K562 (cell line): ENCODE results near the gene PRCC. TPM values are rescaled to one million over a fixed set of nuclear protein-coding genes. Genes with fewer than 3 reads are reported as not detected.

Experiments used
- ATAC-seq: fragments of 200-7000 bp; cut with Tn5 transposase; 3 replicates; pipeline ENCODE4 v1.9.1; 2020; ENCODE audit warnings: moderate library complexity
- BruUV-seq: library from RNA; stranded (reverse); fragments of 400-500 nt; replicated peaks from 2 replicates; lab custom pipeline; 2021; lab: Mats Ljungman, UMichigan
- CTCF ChIA-PET: fragments of 300-600 bp; formaldehyde crosslinking; extraction: SDS; loops from one replicate; lab custom pipeline; 2021; ENCODE audit warnings: low intra/inter-chr PET ratio; lab: Yijun Ruan, JAX
- POLR2A ChIA-PET: fragments of 300-600, 350-650 bp; sonication (Branson Sonifier 250); formaldehyde crosslinking; extraction: SDS; loops from one replicate; lab custom pipeline; 2021; ENCODE audit warnings: antibody characterized with exemption, inconsistent platforms; lab: Yijun Ruan, JAX
- DNase-seq, 4 experiments: peaks; one replicate each; pipeline versions ENCODE4 v3.0.0 to v3.0.0-alpha.2; 2011 to 2018; ENCODE audit warnings: low spot score in 3 of 4, mixed read lengths in 3 of 4; ENCODE audit errors: extremely low read depth in 1 of 4
- FAIRE-seq: peaks from 2 replicates; lab custom pipeline; 2011; peaks lifted over from hg19 to GRCh38; lab: Jason Lieb, UNC
- H2AFZ ChIP-seq: 2 replicates; pipeline ENCODE4 v1.6.0; 2011; ENCODE audit warnings: low read depth, low read length, control low read depth, inconsistent platforms
- H3K27ac ChIP-seq: fragments of 200-600 bp; 3 replicates; pipeline ENCODE4 v1.8.0; 2011; ENCODE audit warnings: low read depth, mild to moderate bottlenecking, control low read depth, inconsistent platforms, low read length, moderate library complexity, mixed read lengths; ENCODE audit errors: extremely low read depth
- H3K27me3 ChIP-seq, 2 experiments: fragments of 300-600 bp in 1 of 2; 2 replicates in 1 of 2; 3 replicates in 1 of 2; pipeline versions ENCODE4 v1.6.0 to v1.8.0; 2011; ENCODE audit warnings: inconsistent platforms in 2 of 2, low read length in 2 of 2, mild to moderate bottlenecking in 1 of 2, mixed read lengths in 1 of 2, moderate library complexity in 1 of 2; ENCODE audit not compliant: control insufficient read depth in 2 of 2, insufficient read depth in 2 of 2
- H3K36me3 ChIP-seq: fragments of 300-600 bp; 3 replicates; pipeline ENCODE4 v1.8.0; 2011; ENCODE audit warnings: mild to moderate bottlenecking, low read length, inconsistent platforms; ENCODE audit not compliant: control insufficient read depth, insufficient read depth
- H3K4me1 ChIP-seq, 2 experiments: fragments of 200-600 bp in 1 of 2; replicated peaks in 1 of 2; 2 replicates in 1 of 2; 3 replicates in 1 of 2; pipeline versions ENCODE4 v1.5.1 to v1.8.0; 2011; ENCODE audit warnings: inconsistent platforms in 2 of 2, low read length in 2 of 2, mild to moderate bottlenecking in 1 of 2, mixed read lengths in 1 of 2, moderate library complexity in 1 of 2; ENCODE audit not compliant: control insufficient read depth in 2 of 2, insufficient read depth in 2 of 2
- H3K4me2 ChIP-seq: 2 replicates; pipeline ENCODE4 v1.6.1; 2011; ENCODE audit warnings: low read length, control low read depth, inconsistent platforms, mixed read lengths; ENCODE audit not compliant: insufficient read depth
- H3K4me3 ChIP-seq: fragments of 200-600 bp; sonication (generic), shearing (Covaris generic); 2 replicates; pipeline ENCODE4 v1.5.1; 2016; ENCODE audit warnings: control low read depth, inconsistent platforms
- H3K79me2 ChIP-seq: fragments of 200-600 bp; 3 replicates; pipeline ENCODE4 v1.8.0; 2011; ENCODE audit warnings: low read length, inconsistent platforms; ENCODE audit not compliant: control insufficient read depth, insufficient read depth
- H3K9ac ChIP-seq, 2 experiments: 2 replicates each; pipeline versions ENCODE4 v1.6.0 to v1.6.1; 2011; ENCODE audit warnings: low read depth in 2 of 2, low read length in 2 of 2, control low read depth in 1 of 2, inconsistent platforms in 1 of 2, mild to moderate bottlenecking in 1 of 2, mixed read lengths in 1 of 2; ENCODE audit not compliant: insufficient read depth in 1 of 2
- H3K9me1 ChIP-seq: one replicate; pipeline ENCODE4 v1.6.0; 2011; ENCODE audit warnings: inconsistent platforms, mild to moderate bottlenecking, low read length, moderate library complexity; ENCODE audit not compliant: control insufficient read depth, insufficient read depth
- H3K9me3 ChIP-seq: replicated peaks from 2 replicates; pipeline ENCODE4 v1.5.1; 2011; ENCODE audit warnings: low read depth, low read length, inconsistent platforms; ENCODE audit not compliant: control insufficient read depth, insufficient read depth
- H4K20me1 ChIP-seq: replicated peaks from 2 replicates; pipeline ENCODE4 v1.6.1; 2011; ENCODE audit warnings: low read length, inconsistent platforms, mixed read lengths; ENCODE audit not compliant: control insufficient read depth, insufficient read depth
- CBFB ChIP-seq: sonication (generic); formaldehyde crosslinking; IDR thresholded peaks from 2 replicates; pipeline ENCODE4 v1.4.0; 2020; ENCODE audit warnings: mild to moderate bottlenecking, missing genetic modification reagents
- CBX5 ChIP-seq: IDR thresholded peaks from 2 replicates; pipeline ENCODE4 v1.6.1; 2014; ENCODE audit warnings: low read depth, borderline replicate concordance
- CHD1 ChIP-seq: fragments of 200-600 bp; sonication (generic); IDR thresholded peaks from one replicate; pipeline ENCODE4 v1.6.1; 2012; ENCODE audit warnings: mild to moderate bottlenecking, moderate library complexity, low read length, inconsistent platforms
- MAFG ChIP-seq: fragments of 450-650 bp; conservative IDR thresholded peaks from 2 replicates; pipeline ENCODE4 v1.6.1; 2016; ENCODE audit warnings: missing genetic modification characterization, missing compliant biosample characterization
- RAD51 ChIP-seq: fragments of 450-650 bp; IDR thresholded peaks from 2 replicates; pipeline ENCODE4 v1.7.1; 2016; ENCODE audit warnings: low read depth, mild to moderate bottlenecking, borderline replicate concordance
- RBFOX2 ChIP-seq: fragments of 200-400 bp; formaldehyde crosslinking; IDR thresholded peaks from 2 replicates; pipeline ENCODE4 v1.6.1; 2017; ENCODE audit warnings: low read depth, mild to moderate bottlenecking, low read length, moderate library complexity
- RFX5 ChIP-seq: IDR thresholded peaks from 2 replicates; pipeline ENCODE4 v1.6.1; 2011; ENCODE audit warnings: low read depth, mild to moderate bottlenecking, improper control_type of control experiment, low read length
- ZNF12 ChIP-seq: sonication (generic); formaldehyde crosslinking; IDR thresholded peaks from 2 replicates; pipeline ENCODE4 v1.4.0; 2020; ENCODE audit warnings: mild to moderate bottlenecking, missing genetic modification reagents
- ZNF263 ChIP-seq: sonication (generic); formaldehyde crosslinking; IDR thresholded peaks from 2 replicates; pipeline ENCODE4 v1.8.0; 2022; ENCODE audit warnings: mild to moderate bottlenecking, missing genetic modification reagents, borderline replicate concordance
- ZNF584 ChIP-seq: fragments of 200-800 bp; sonication (Bioruptor generic); IDR thresholded peaks from 2 replicates; pipeline ENCODE4 v1.6.1; 2016; ENCODE audit warnings: low read depth, mild to moderate bottlenecking, missing genetic modification characterization, missing compliant biosample characterization
- ZNF589 ChIP-seq: fragments of 200-800 bp; sonication (Bioruptor generic); IDR thresholded peaks from 2 replicates; pipeline ENCODE4 v1.6.1; 2016; ENCODE audit warnings: low read depth, missing genetic modification characterization, missing compliant biosample characterization
- ZSCAN29 ChIP-seq: fragments of 450-650 bp; IDR thresholded peaks from 2 replicates; pipeline ENCODE4 v1.6.1; 2017
- WGBS: fragments of 100-300 bp; shearing (Covaris generic); methylation state at CpG from one replicate; pipeline ENCODE4 v1.1.6; 2016; ENCODE audit warnings: low coverage, mixed read lengths; ENCODE audit not compliant: insufficient coverage; ENCODE audit errors: missing lambda C conversion rate; 5-methylcytosine and 5-hydroxymethylcytosine counted together
- in situ Hi-C: fragments of 300-500 bp; cut with MboI; formaldehyde crosslinking; loops from 4 replicates; pipeline ENCODE4 v1.15.0; 2018; ENCODE audit warnings: inconsistent platforms, mixed read lengths
- intact Hi-C: fragments of 100-400 bp; cut with micrococcal nuclease; formaldehyde crosslinking; loops from 2 replicates; pipeline ENCODE4 v1.14.2; 2022
- polyA plus RNA-seq, 8 experiments: library from polyadenylated mRNA; depleted of rRNA in 4 of 8; stranded (reverse) in 5 of 8; unstranded in 3 of 8; fragments of >200 nt; fragmentation: Nextera tagmentation in 2 of 8; fragmentation: Illumina TruSeq in 1 of 8; extraction: Ambion mirVana in 2 of 8; extraction: Trizol in 1 of 8; gene quantifications; 2 replicates each; pipeline versions ENCODE4 v1.2.1 to v1.2.3, GENCODE V29; 2011 to 2014; ENCODE audit warnings: inconsistent platforms in 1 of 8, missing spikeins in 1 of 8
- total RNA-seq, 7 experiments: library from RNA; depleted of rRNA in 6 of 7; stranded (reverse); fragments of >200 nt in 6 of 7; fragmentation: Illumina TruSeq in 2 of 7; extraction: Trizol in 2 of 7; gene quantifications; 2 replicates each; pipeline versions ENCODE4 v1.2.1 to v1.2.3, GENCODE V29; 2011 to 2021; ENCODE audit warnings: low replicate concordance in 1 of 7
- TF ChIP-seq, protein P1 (sequence below): sonication (generic); formaldehyde crosslinking; IDR thresholded peaks from 2 replicates; pipeline ENCODE4 v1.8.1; 2022; ENCODE audit warnings: missing genetic modification reagents
- TF ChIP-seq, protein P2 (sequence below): fragments of 250-450 bp; sonication (Bioruptor Pico); IDR thresholded peaks from 2 replicates; pipeline ENCODE4 v1.4.0; 2020; ENCODE audit warnings: mild to moderate bottlenecking

Gene PRCC
- total and polyA plus RNA-seq, 9 of the 15 experiments (the other 6 are each of a cell fraction or from before 2014, with no cell fraction given) = 23.9 to 201 (median 41.1) TPM

GRCh38 chr1:156809281-156809680, 41.9 kb downstream of the PRCC start (continued):
- TF ChIP-seq RAD51 = no peak
- TF ChIP-seq RBFOX2 = 0 out of 2 replicates have a peak, but pooled peaks have one; percentile 31
- TF ChIP-seq ZNF263 (CRISPR knock-in tag) = 0 out of 2 replicates have a peak, but pooled peaks have one; percentile 18
- TF ChIP-seq ZNF12 (CRISPR knock-in tag) = no peak
- no peak for TF ChIP-seq ZNF584 (CRISPR knock-in tag)

DNA sequence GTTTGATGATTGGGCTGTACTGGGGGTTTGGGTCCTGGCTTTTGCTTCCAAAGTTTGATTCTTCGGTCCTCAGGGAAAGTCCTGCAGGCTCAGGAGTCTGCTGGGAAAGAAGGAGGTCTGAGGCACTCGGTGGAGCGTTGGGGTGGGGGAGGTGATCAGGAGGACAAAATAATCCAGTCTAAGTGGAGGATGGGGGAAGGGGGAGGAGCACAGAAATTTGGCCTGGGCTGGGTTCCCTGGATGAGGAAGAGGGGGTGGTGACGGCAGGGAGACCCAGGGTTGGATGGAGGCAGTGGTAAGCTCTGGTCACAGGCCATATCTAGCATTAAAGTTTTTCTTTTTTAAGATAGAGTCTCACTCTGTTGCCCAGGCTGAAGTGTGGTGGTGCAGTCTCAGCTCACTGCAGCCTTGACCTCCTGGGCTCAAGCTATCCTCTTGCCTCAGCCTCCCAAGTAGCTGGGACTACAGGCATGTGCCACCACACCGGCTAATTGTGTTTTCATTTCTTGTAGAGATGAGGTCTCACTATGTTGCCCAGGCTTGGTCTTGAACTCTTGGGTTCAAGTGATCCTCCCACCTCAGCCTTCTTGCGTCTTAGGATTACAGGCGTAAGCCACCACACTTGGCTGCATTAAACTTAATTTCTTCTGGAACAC, 42.5 kb downstream of the PRCC start:
- Histone ChIP-seq H3K27me3 (no peaks in the 10 kb centered on the region), H4K20me1 (no peaks in the 10 kb centered on the region), H3K4me1 (peaks cover 39 to 40% of the 10 kb centered on the region in 2 experiments), H3K9me1 (no peaks in the 10 kb centered on the region), H2AFZ (no peak overlapping the region), H3K79me2 (peaks cover 17% of the 10 kb centered on the region), H3K4me2 (no peak overlapping the region), H3K36me3 (peaks cover 25% of the 10 kb centered on the region; the same call in 2 of the 3 replicates), H3K9me3 (no peaks in the 10 kb centered on the region), H3K9ac (no peak overlapping the region; a peak in 1 of 4 replicates), H3K4me3 (no peak overlapping the region), H3K27ac (no peak overlapping the region)
- no TSS peak for BruUV-seq
- in situ Hi-C loops = no loop called here
- DNase-seq (no peak), ATAC-seq (no peak), FAIRE-seq (no peak)
- POLR2A ChIA-PET = interaction anchor here (0.9 to 1.1 kb wide), 3 partner anchors 13 to 81 kb away, joined by 3 read pairs; partner anchors contain the start of genes ISG20L2, METTL25B and NTRK1
- WGBS = 64% methylated on average over 7 of the region's 7 CpGs
- CTCF ChIA-PET = interaction anchor here (0.5 kb wide), 1 partner anchor 31 kb away, joined by 3 read pairs; no protein-coding TSS in a partner anchor
- intact Hi-C loops = no loop called here
- TF ChIP-seq MAFG = no peak
- TF ChIP-seq, protein P1, sequence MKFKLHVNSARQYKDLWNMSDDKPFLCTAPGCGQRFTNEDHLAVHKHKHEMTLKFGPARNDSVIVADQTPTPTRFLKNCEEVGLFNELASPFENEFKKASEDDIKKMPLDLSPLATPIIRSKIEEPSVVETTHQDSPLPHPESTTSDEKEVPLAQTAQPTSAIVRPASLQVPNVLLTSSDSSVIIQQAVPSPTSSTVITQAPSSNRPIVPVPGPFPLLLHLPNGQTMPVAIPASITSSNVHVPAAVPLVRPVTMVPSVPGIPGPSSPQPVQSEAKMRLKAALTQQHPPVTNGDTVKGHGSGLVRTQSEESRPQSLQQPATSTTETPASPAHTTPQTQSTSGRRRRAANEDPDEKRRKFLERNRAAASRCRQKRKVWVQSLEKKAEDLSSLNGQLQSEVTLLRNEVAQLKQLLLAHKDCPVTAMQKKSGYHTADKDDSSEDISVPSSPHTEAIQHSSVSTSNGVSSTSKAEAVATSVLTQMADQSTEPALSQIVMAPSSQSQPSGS (CRISPR knock-in tag) = no peak
- TF ChIP-seq RFX5 = no peak
- no peak for TF ChIP-seq ZSCAN29
- TF ChIP-seq, protein P2, sequence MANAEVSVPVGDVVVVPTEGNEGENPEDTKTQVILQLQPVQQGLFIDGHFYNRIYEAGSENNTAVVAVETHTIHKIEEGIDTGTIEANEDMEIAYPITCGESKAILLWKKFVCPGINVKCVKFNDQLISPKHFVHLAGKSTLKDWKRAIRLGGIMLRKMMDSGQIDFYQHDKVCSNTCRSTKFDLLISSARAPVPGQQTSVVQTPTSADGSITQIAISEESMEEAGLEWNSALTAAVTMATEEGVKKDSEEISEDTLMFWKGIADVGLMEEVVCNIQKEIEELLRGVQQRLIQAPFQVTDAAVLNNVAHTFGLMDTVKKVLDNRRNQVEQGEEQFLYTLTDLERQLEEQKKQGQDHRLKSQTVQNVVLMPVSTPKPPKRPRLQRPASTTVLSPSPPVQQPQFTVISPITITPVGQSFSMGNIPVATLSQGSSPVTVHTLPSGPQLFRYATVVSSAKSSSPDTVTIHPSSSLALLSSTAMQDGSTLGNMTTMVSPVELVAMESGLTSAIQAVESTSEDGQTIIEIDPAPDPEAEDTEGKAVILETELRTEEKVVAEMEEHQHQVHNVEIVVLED (CRISPR knock-in tag) = no peak
- TF ChIP-seq CHD1 = no peak
- no peak for TF ChIP-seq CBFB (CRISPR knock-in tag)
- no peak for TF ChIP-seq CBX5
- TF ChIP-seq ZNF589 (CRISPR knock-in tag) = no peak
